CD14-positive monocyte (primary cell): ENCODE results near the gene COL9A3. TPM values are rescaled to one million over a fixed set of nuclear protein-coding genes. Genes with fewer than 3 reads are reported as not detected.

ENCODE experiments used
- DNase-seq, 3 donors: peaks; one replicate each; pipeline ENCODE4 v3.0.0-alpha.2; 2011 to 2022
- H2AFZ ChIP-seq: 2 replicates; pipeline ENCODE4 v1.6.0; 2012; ENCODE audit warnings: mild to moderate bottlenecking, low read depth, low read length, inconsistent platforms; ENCODE audit not compliant: insufficient read depth, poor library complexity, severe bottlenecking
- H3K27ac ChIP-seq, 2 donors: 1 replicate in 1 of 2; 2 replicates in 1 of 2; pipeline ENCODE4 v1.5.1; 2012 to 2013; ENCODE audit warnings: low read length in 2 of 2, control low read depth in 1 of 2, inconsistent platforms in 1 of 2, low read depth in 1 of 2, mild to moderate bottlenecking in 1 of 2
- H3K27me3 ChIP-seq, 2 donors: one replicate each; pipeline versions ENCODE4 v1.6.0 to v1.6.1; 2011 to 2013; ENCODE audit warnings: low read length in 2 of 2; ENCODE audit not compliant: control insufficient read depth in 2 of 2, insufficient read depth in 2 of 2
- H3K36me3 ChIP-seq, 2 donors: replicated peaks in 1 of 2; 1 replicate in 1 of 2; 2 replicates in 1 of 2; pipeline versions ENCODE4 v1.5.1 to v1.6.1; 2012 to 2013; ENCODE audit warnings: low read length in 2 of 2, control low read depth in 1 of 2, inconsistent platforms in 1 of 2, mild to moderate bottlenecking in 1 of 2; ENCODE audit not compliant: insufficient read depth in 2 of 2, control insufficient read depth in 1 of 2
- H3K4me1 ChIP-seq, 2 donors: 1 replicate in 1 of 2; 2 replicates in 1 of 2; pipeline versions ENCODE4 v1.5.1 to v1.6.1; 2012 to 2013; ENCODE audit warnings: low read length in 2 of 2, control low read depth in 1 of 2, inconsistent platforms in 1 of 2, mild to moderate bottlenecking in 1 of 2, moderate library complexity in 1 of 2; ENCODE audit not compliant: insufficient read depth in 2 of 2, control insufficient read depth in 1 of 2
- H3K4me2 ChIP-seq: replicated peaks from 2 replicates; pipeline ENCODE3; 2012; ENCODE audit warnings: low read length, moderate library complexity, mild to moderate bottlenecking; ENCODE audit not compliant: poor library complexity, severe bottlenecking; ENCODE audit errors: extremely low read depth
- H3K4me3 ChIP-seq, 3 experiments: fragments of 200-600 bp in 1 of 3; sonication (generic) in 1 of 3; replicated peaks in 1 of 3; 1 replicate in 2 of 3; 2 replicates in 1 of 3; pipeline ENCODE4 v1.5.1; 2011 to 2013; ENCODE audit warnings: low read length in 3 of 3, mild to moderate bottlenecking in 3 of 3, control low read depth in 2 of 3, low read depth in 2 of 3, inconsistent platforms in 1 of 3, moderate library complexity in 1 of 3
- H3K79me2 ChIP-seq: 2 replicates; pipeline ENCODE4 v1.6.0; 2012; ENCODE audit warnings: mild to moderate bottlenecking, control low read depth, inconsistent platforms, low read length, moderate library complexity; ENCODE audit not compliant: insufficient read depth
- H3K9ac ChIP-seq: 2 replicates; pipeline ENCODE4 v1.6.0; 2017; ENCODE audit warnings: low read length, mild to moderate bottlenecking; ENCODE audit not compliant: insufficient read depth, poor library complexity, severe bottlenecking
- H3K9me3 ChIP-seq, 2 donors: replicated peaks in 1 of 2; 1 replicate in 1 of 2; 2 replicates in 1 of 2; pipeline versions ENCODE4 v1.5.1 to v1.6.1; 2012 to 2013; ENCODE audit warnings: low read length in 2 of 2, control low read depth in 1 of 2; ENCODE audit not compliant: control insufficient read depth in 1 of 2, insufficient read depth in 1 of 2
- H4K20me1 ChIP-seq: 2 replicates; pipeline ENCODE4 v1.6.0; 2012; ENCODE audit warnings: mild to moderate bottlenecking, low read length, control low read depth, moderate library complexity; ENCODE audit not compliant: insufficient read depth
- H3K27ac Mint-ChIP-seq, 7 donors: one replicate each; pipeline ENCODE4 v1.8.0; 2020; ENCODE audit warnings: mild to moderate bottlenecking in 7 of 7, mixed read lengths in 7 of 7, moderate library complexity in 6 of 7, inconsistent platforms in 2 of 7
- H3K27me3 Mint-ChIP-seq, 3 donors: one replicate each; pipeline ENCODE4 v1.8.0; 2021 to 2022; ENCODE audit warnings: low read depth in 3 of 3, mild to moderate bottlenecking in 3 of 3, mixed read lengths in 3 of 3, moderate library complexity in 3 of 3, inconsistent platforms in 1 of 3
- H3K36me3 Mint-ChIP-seq, 2 donors: one replicate each; pipeline ENCODE4 v1.8.0; 2020; ENCODE audit warnings: mixed read lengths in 2 of 2, inconsistent platforms in 1 of 2, mild to moderate bottlenecking in 1 of 2
- H3K4me1 Mint-ChIP-seq: one replicate; pipeline ENCODE4 v1.8.0; 2020; ENCODE audit warnings: mild to moderate bottlenecking, mixed read lengths
- H3K4me3 Mint-ChIP-seq, 2 donors: one replicate each; pipeline ENCODE4 v1.8.0; 2020; ENCODE audit warnings: mild to moderate bottlenecking in 2 of 2, mixed read lengths in 2 of 2, moderate library complexity in 1 of 2
- H3K9me3 Mint-ChIP-seq, 7 donors: one replicate each; pipeline ENCODE4 v1.8.0; 2020 to 2022; ENCODE audit warnings: mixed read lengths in 7 of 7, mild to moderate bottlenecking in 6 of 7, moderate library complexity in 6 of 7, inconsistent platforms in 2 of 7
- CTCF ChIP-seq: fragments of 200-600 bp; IDR thresholded peaks from one replicate; pipeline ENCODE4 v1.8.0; 2022; ENCODE audit warnings: antibody characterized with exemption, mild to moderate bottlenecking
- WGBS: methylation state at CpG from one replicate; pipeline ENCODE4 v1.1.5; 2013; ENCODE audit warnings: missing lambda C conversion rate; ENCODE audit not compliant: insufficient coverage; 5-methylcytosine and 5-hydroxymethylcytosine counted together
- intact Hi-C, 2 donors: fragments of 100-400 bp; cut with micrococcal nuclease; formaldehyde crosslinking; loops; one replicate each; pipeline versions ENCODE4 v1.15.0 to v1.15.1; 2023
- polyA plus RNA-seq, 3 donors: library from polyadenylated mRNA; depleted of rRNA in 1 of 3; unstranded in 2 of 3; stranded (reverse) in 1 of 3; fragments of 300-500 nt in 2 of 3; fragments of >200 nt in 1 of 3; fragmentation: Illumina TruSeq in 2 of 3; gene quantifications; 1 replicate in 2 of 3; 2 replicates in 1 of 3; pipeline ENCODE4 v1.2.3, GENCODE V29; 2012 to 2021

Gene COL9A3
- polyA plus RNA-seq, 3 donors, result 1.8 to 4.4 (median 2.6) TPM

DNA sequence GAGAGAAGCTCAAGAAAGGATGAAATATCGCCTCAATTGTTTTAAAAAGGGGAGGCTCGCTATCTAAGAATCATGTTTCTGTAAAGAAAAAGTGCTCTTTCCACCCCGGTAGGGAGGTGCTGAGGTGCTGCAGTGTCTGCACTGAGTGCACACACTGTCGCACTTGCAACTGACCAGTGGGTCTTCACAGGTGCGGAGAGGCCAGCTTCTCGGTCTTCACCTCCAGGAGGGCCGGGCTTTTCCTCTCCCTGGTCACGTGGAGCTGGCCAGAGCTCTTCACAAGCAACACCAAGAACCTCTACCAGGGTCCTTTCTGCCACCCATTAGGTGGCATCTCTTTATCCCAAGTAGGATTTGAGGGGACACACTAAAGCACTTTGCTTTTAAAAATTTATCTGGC lies 72.6 kb downstream of the COL9A3 start:
- Histone ChIP-seq H3K27me3 (no peaks in the 10 kb centered on the region), H3K9me3 (no peaks in the 10 kb centered on the region), H3K36me3 (peaks cover 87 to 92% of the 10 kb centered on the region in 2 donors), H3K27ac (no peak overlapping the region), H3K79me2 (no peaks in the 10 kb centered on the region), H3K4me2 (no peak overlapping the region), H4K20me1 (peaks cover 35% of the 10 kb centered on the region), H3K4me3 (no peak overlapping the region), H3K9ac (no peak overlapping the region), H3K4me1 (peaks cover 0 to 5% of the 10 kb centered on the region in 2 donors), H2AFZ (no peak overlapping the region)
- Mint-ChIP-seq H3K4me1 (peaks cover 5% of the 10 kb centered on the region), H3K27ac (peak overlapping the region in 1 of 7 donors; percentile 18), H3K36me3 (peaks cover 82 to 90% of the 10 kb centered on the region in 2 donors), H3K4me3 (no peak overlapping the region), H3K27me3 (peaks cover 0 to 3% (median 0%) of the 10 kb centered on the region in 3 donors), H3K9me3 (no peaks in the 10 kb centered on the region)
- DNase-seq, result no peak
- WGBS, result 98% methylated on average over 7 of the region's 8 CpGs
- TF ChIP-seq CTCF, result no peak
- intact Hi-C loops, result no loop called here

DNA sequence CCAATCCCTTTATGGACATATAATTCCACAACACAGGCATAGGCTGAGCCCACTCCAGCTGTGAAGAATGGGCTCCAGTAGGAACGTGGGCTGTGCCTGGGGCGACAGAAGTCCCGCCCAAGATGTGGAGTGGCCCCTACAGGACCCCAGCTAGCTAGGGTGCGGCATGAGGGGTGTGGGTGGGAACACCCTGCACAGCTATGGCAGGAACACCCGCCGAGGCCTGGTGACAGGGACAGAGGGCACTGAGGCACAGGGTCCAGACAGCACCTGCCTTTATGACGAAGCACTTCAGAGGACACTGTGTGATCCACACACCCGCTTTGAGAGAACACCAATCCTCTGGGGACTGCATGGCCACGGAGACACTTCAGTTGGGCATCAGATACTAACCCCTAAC lies 73.0 kb downstream of the COL9A3 start:
- peaks cover 0 to 5% of the 10 kb centered on the region in 2 donors for H3K4me1 ChIP-seq
- peaks cover 35% of the 10 kb centered on the region for H4K20me1 ChIP-seq
- WGBS, result 97% methylated on average over 9 of the region's 9 CpGs
- H3K4me2 ChIP-seq, result no peak overlapping the region
- H3K27ac ChIP-seq, result no peak overlapping the region
- H3K27me3 ChIP-seq, result no peaks in the 10 kb centered on the region
- Mint-ChIP-seq H3K9me3 (no peaks in the 10 kb centered on the region), H3K4me3 (no peak overlapping the region), H3K27me3 (peaks cover 0 to 3% (median 0%) of the 10 kb centered on the region in 3 donors), H3K4me1 (peaks cover 5% of the 10 kb centered on the region), H3K36me3 (peaks cover 87 to 93% of the 10 kb centered on the region in 2 donors), H3K27ac (peak overlapping the region in 1 of 7 donors; percentile 41)
- no peak for DNase-seq
- no peak overlapping the region for H3K9ac ChIP-seq
- H3K9me3 ChIP-seq, result no peaks in the 10 kb centered on the region
- H3K4me3 ChIP-seq, result no peak overlapping the region
- no peak overlapping the region for H2AFZ ChIP-seq
- no peak for TF ChIP-seq CTCF
- intact Hi-C loops, result no loop called here
- peaks cover 91 to 96% of the 10 kb centered on the region in 2 donors for H3K36me3 ChIP-seq
- H3K79me2 ChIP-seq, result no peaks in the 10 kb centered on the region
